ENCODE results near the gene VPS35L. TPM values are rescaled to one million over a fixed set of nuclear protein-coding genes. Genes with fewer than 3 reads are reported as not detected.

Gene VPS35L
- total and polyA plus RNA-seq, 2 of the 13 experiments (the other 11 are each of a cell fraction or from before 2014, with no cell fraction given) = 1.4 to 1.6 TPM

GRCh38 chr16:19689342-19689741 lies 133.8 kb downstream of the VPS35L start:
- DNase-seq (ENCODE audit: low spot score) = no peak
- CTCF ChIA-PET (ENCODE audit: low intra/inter-chr PET ratio, low total read pairs) = no interaction called here
- in situ Hi-C loops (cut with HindIII; ENCODE audit: extremely low pct_ligation_motif_present, low pct_unique_long_range_greater_than_20kb) (no loop called here), intact Hi-C loops (cut with micrococcal nuclease; ENCODE audit: unreplicated experiment) (no loop called here)
- H3K9me3 ChIP-seq (ENCODE audit: low read length) = no peaks in the 10 kb centered on the region
- FAIRE-seq = no peak
- H3K4me2 ChIP-seq (ENCODE audit: low read depth, low read length) = no peak overlapping the region
- H3K9ac ChIP-seq (ENCODE audit: insufficient read depth, low read depth, low read length) = no peak overlapping the region
- H3K27me3 ChIP-seq (ENCODE audit: control insufficient read depth in 1 of 2, insufficient read depth in 2 of 2, low read length in 2 of 2) = no peaks in the 10 kb centered on the region
- no peaks in the 10 kb centered on the region for H3K4me1 ChIP-seq (ENCODE audit: insufficient read depth, low read length)
- H4K20me1 ChIP-seq (ENCODE audit: insufficient read depth, low read length) = no peaks in the 10 kb centered on the region
- no peak overlapping the region for H3K27ac ChIP-seq (ENCODE audit: extremely low read length, insufficient read depth, low read length)
- BruUV-seq (replicated peaks) = no TSS peak
- no peaks in the 10 kb centered on the region for H3K79me2 ChIP-seq (ENCODE audit: insufficient read depth, low read length)
- POLR2A ChIA-PET = interaction anchor here (0.9 kb wide), 1 partner anchor 21 kb away, joined by 3 read pairs; no protein-coding TSS in a partner anchor
- H3K4me3 ChIP-seq (replicated peaks in 1 of 3; ENCODE audit: insufficient read depth in 1 of 3, low read depth in 2 of 3, low read length in 3 of 3) = no peak overlapping the region
- H2AFZ ChIP-seq (ENCODE audit: low read length) = no peak overlapping the region
- no peaks in the 10 kb centered on the region for H3K36me3 ChIP-seq (replicated peaks in 1 of 2; ENCODE audit: control insufficient read depth in 1 of 2, insufficient read depth in 2 of 2, low read length in 2 of 2)
- ATAC-seq = no peak
- WGBS (ENCODE audit: low lambda C conversion rate) = 95% methylated on average over 5 of the region's 5 CpGs
- TF ChIP-seq ZNF235 (CRISPR knock-in tag; IDR thresholded peaks at IDR 0.05; ENCODE audit: borderline replicate concordance) (no peak), PAF1 (CRISPR knock-in tag; IDR thresholded peaks at IDR 0.05) (no peak), HMGA1 (CRISPR knock-in tag; conservative IDR thresholded peaks at IDR 0.05) (no peak), ZNF160 (CRISPR knock-in tag; IDR thresholded peaks at IDR 0.05) (no peak), RFX5 (IDR thresholded peaks at IDR 0.05; ENCODE audit: low read depth, low read length) (no peak), ZNF430 (CRISPR knock-in tag; IDR thresholded peaks at IDR 0.05) (no peak), IKZF4 (CRISPR knock-in tag; IDR thresholded peaks at IDR 0.05; ENCODE audit: borderline replicate concordance, low read depth, not compliant biosample characterization) (no peak), ZHX2 (IDR thresholded peaks at IDR 0.05; ENCODE audit: low read depth) (no peak), ZHX2 (CRISPR knock-in tag; IDR thresholded peaks at IDR 0.05; ENCODE audit: borderline replicate concordance) (no peak), ZBTB33 (CRISPR knock-in tag; IDR thresholded peaks at IDR 0.05) (no peak), ZNF264 (CRISPR knock-in tag; IDR thresholded peaks at IDR 0.05) (no peak)
- TF ChIP-seq, protein P1, sequence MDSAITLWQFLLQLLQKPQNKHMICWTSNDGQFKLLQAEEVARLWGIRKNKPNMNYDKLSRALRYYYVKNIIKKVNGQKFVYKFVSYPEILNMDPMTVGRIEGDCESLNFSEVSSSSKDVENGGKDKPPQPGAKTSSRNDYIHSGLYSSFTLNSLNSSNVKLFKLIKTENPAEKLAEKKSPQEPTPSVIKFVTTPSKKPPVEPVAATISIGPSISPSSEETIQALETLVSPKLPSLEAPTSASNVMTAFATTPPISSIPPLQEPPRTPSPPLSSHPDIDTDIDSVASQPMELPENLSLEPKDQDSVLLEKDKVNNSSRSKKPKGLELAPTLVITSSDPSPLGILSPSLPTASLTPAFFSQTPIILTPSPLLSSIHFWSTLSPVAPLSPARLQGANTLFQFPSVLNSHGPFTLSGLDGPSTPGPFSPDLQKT (CRISPR knock-in tag; IDR thresholded peaks at IDR 0.05; ENCODE audit: borderline replicate concordance) = no peak
- TF ChIP-seq, protein P2, sequence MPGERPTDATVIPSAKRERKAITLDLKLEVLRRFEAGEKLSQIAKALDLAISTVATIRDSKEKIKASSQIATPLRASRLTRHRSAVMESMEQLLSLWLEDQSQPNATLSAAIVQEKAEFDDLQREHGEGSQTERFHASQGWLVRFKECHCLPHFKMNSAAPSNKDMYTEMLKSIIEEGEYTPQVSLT (CRISPR knock-in tag; IDR thresholded peaks at IDR 0.05; ENCODE audit: borderline replicate concordance, low read depth) = no peak

Measured in HepG2 (cell line).